ENCODE results near the gene GOLT1A.
"Not testable (repeated sequence)": the region's sequence is repeated elsewhere in the genome, so short reads cannot be mapped to it uniquely, and the experiment has no call there.

GOLT1A gene

DNA sequence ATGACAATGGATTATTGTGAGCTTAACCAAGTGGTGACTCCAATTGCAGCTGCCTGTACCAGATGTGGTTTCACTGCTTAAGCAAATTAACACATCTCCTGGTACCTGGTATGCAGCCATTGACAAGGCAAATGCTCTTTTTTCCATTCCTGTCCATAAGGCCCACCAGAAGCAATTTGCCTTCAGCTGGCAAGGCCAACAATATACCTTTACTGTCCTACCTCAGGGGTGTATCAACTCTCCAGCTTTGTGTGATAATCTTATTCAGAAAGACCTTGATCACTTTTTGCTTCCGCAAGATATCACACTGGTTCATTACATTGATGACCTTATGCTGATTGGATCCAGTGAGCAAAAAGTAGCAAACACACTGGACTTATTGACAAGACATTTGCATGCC, 23.7 kb upstream of the GOLT1A start:
- not testable (repeated sequence) for H2AFZ ChIP-seq (ENCODE audit: low read length); H3K4me2 ChIP-seq (ENCODE audit: low read length); H3K9me3 ChIP-seq (ENCODE audit: low read length); H3K9ac ChIP-seq (ENCODE audit: low read length); H4K20me1 ChIP-seq (ENCODE audit: insufficient read depth, low read length); H3F3A ChIP-seq (ENCODE audit: insufficient read depth, low read length); H3K36me3 ChIP-seq (ENCODE audit: insufficient read depth, low read length); H3K27ac ChIP-seq (ENCODE audit: low read depth, low read length, poor library complexity, severe bottlenecking); H3K79me2 ChIP-seq (ENCODE audit: insufficient read depth, low read length); H3K27me3 ChIP-seq (ENCODE audit: insufficient read depth, low read length); H3K4me3 ChIP-seq (ENCODE audit: low read depth, low read length, poor library complexity, severe bottlenecking); H3K9me2 ChIP-seq (ENCODE audit: low read depth, low read length); H3K4me1 ChIP-seq (ENCODE audit: insufficient read depth, low read length, severe bottlenecking)

- no peaks in the 10 kb centered on the region for H4K20me1 ChIP-seq (ENCODE audit: insufficient read depth, low read length)
- H2AFZ ChIP-seq (ENCODE audit: low read length) = no peak overlapping the region
- H3K4me1 ChIP-seq (ENCODE audit: insufficient read depth, low read length, severe bottlenecking) = no peaks in the 10 kb centered on the region
- no peak overlapping the region for H3K4me2 ChIP-seq (ENCODE audit: low read length)
- H3K36me3 ChIP-seq (ENCODE audit: insufficient read depth, low read length) = no peaks in the 10 kb centered on the region
- H3K79me2 ChIP-seq (ENCODE audit: insufficient read depth, low read length) = no peaks in the 10 kb centered on the region
- H3K27ac ChIP-seq (ENCODE audit: low read depth, low read length, poor library complexity, severe bottlenecking) = no peak overlapping the region
- no peaks in the 10 kb centered on the region for H3K9me2 ChIP-seq (ENCODE audit: low read depth, low read length)
- no peaks in the 10 kb centered on the region for H3F3A ChIP-seq (ENCODE audit: insufficient read depth, low read length)
- no peaks in the 10 kb centered on the region for H3K9me3 ChIP-seq (ENCODE audit: low read length)
- TF ChIP-seq, protein P1, sequence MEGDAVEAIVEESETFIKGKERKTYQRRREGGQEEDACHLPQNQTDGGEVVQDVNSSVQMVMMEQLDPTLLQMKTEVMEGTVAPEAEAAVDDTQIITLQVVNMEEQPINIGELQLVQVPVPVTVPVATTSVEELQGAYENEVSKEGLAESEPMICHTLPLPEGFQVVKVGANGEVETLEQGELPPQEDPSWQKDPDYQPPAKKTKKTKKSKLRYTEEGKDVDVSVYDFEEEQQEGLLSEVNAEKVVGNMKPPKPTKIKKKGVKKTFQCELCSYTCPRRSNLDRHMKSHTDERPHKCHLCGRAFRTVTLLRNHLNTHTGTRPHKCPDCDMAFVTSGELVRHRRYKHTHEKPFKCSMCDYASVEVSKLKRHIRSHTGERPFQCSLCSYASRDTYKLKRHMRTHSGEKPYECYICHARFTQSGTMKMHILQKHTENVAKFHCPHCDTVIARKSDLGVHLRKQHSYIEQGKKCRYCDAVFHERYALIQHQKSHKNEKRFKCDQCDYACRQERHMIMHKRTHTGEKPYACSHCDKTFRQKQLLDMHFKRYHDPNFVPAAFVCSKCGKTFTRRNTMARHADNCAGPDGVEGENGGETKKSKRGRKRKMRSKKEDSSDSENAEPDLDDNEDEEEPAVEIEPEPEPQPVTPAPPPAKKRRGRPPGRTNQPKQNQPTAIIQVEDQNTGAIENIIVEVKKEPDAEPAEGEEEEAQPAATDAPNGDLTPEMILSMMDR (IDR thresholded peaks at IDR 0.05; ENCODE audit: low read length) = no peak
- no peak for TF ChIP-seq EZH2 (IDR thresholded peaks at IDR 0.05; ENCODE audit: borderline replicate concordance, low read length)
- H3K27me3 ChIP-seq (ENCODE audit: insufficient read depth, low read length) = no peaks in the 10 kb centered on the region
- H3K9ac ChIP-seq (ENCODE audit: low read length) = no peak overlapping the region
- H3K4me3 ChIP-seq (ENCODE audit: low read depth, low read length, poor library complexity, severe bottlenecking) = no peak overlapping the region
Observed at GRCh38 chr1:204232526-204232925, 18.7 kb upstream of the GOLT1A start.

DNA sequence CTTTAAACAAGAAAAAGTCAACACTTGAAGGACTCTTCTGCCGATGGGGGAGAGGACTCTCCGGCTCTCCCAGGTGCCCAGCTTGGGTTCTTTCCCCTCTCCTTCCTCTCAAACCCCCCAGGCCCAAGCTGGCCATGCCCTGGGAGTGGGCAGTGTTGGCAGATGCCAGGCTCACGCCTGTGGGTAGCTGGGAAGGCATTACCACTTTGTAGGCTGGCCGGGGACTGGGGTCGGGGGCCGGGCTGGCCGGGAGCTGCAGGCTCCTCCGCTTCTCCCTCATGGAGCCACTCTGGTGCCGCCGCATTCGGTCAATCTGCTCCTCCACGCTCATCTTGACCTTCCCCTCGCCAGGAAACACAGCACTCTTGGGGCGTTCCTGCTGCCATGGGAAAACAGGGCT, 16.4 kb upstream of the GOLT1A start:
- H3K27me3 ChIP-seq (ENCODE audit: insufficient read depth, low read length) = 0 out of 2 replicates have a peak, but pooled peaks cover 6% of the 10 kb centered on the region
- H3K79me2 ChIP-seq (ENCODE audit: insufficient read depth, low read length) = no peaks in the 10 kb centered on the region
- H3K27ac ChIP-seq (ENCODE audit: low read depth, low read length, poor library complexity, severe bottlenecking) = no peak overlapping the region
- H3K4me1 ChIP-seq (ENCODE audit: insufficient read depth, low read length, severe bottlenecking) = no peaks in the 10 kb centered on the region
- TF ChIP-seq, protein P1 (IDR thresholded peaks at IDR 0.05; ENCODE audit: low read length) = no peak
- no peak for TF ChIP-seq EZH2 (IDR thresholded peaks at IDR 0.05; ENCODE audit: borderline replicate concordance, low read length)
- H3F3A ChIP-seq (ENCODE audit: insufficient read depth, low read length) = no peaks in the 10 kb centered on the region
- no peak overlapping the region for H3K4me2 ChIP-seq (ENCODE audit: low read length)
- no peak overlapping the region for H3K4me3 ChIP-seq (ENCODE audit: low read depth, low read length, poor library complexity, severe bottlenecking)
- H3K9me3 ChIP-seq (ENCODE audit: low read length) = no peaks in the 10 kb centered on the region
- no peak overlapping the region for H2AFZ ChIP-seq (ENCODE audit: low read length)
- H3K9ac ChIP-seq (ENCODE audit: low read length) = no peak overlapping the region
- no peaks in the 10 kb centered on the region for H3K36me3 ChIP-seq (ENCODE audit: insufficient read depth, low read length)
- no peaks in the 10 kb centered on the region for H3K9me2 ChIP-seq (ENCODE audit: low read depth, low read length)
- H4K20me1 ChIP-seq (ENCODE audit: insufficient read depth, low read length) = no peaks in the 10 kb centered on the region

GRCh38 chr1:204228896-204229295, 15.1 kb upstream of the GOLT1A start:
- Histone ChIP-seq H3K9me3 (ENCODE audit: low read length) (no peaks in the 10 kb centered on the region), H3K79me2 (ENCODE audit: insufficient read depth, low read length) (no peaks in the 10 kb centered on the region), H3K36me3 (ENCODE audit: insufficient read depth, low read length) (no peaks in the 10 kb centered on the region), H2AFZ (ENCODE audit: low read length) (no peak overlapping the region), H4K20me1 (ENCODE audit: insufficient read depth, low read length) (no peaks in the 10 kb centered on the region), H3K4me2 (ENCODE audit: low read length) (no peak overlapping the region), H3K4me3 (ENCODE audit: low read depth, low read length, poor library complexity, severe bottlenecking) (no peak overlapping the region), H3K27me3 (ENCODE audit: insufficient read depth, low read length) (0 out of 2 replicates have a peak, but pooled peaks cover 6% of the 10 kb centered on the region), H3K27ac (ENCODE audit: low read depth, low read length, poor library complexity, severe bottlenecking) (no peak overlapping the region), H3K4me1 (ENCODE audit: insufficient read depth, low read length, severe bottlenecking) (no peaks in the 10 kb centered on the region), H3F3A (ENCODE audit: insufficient read depth, low read length) (no peaks in the 10 kb centered on the region), H3K9ac (ENCODE audit: low read length) (no peak overlapping the region), H3K9me2 (ENCODE audit: low read depth, low read length) (no peaks in the 10 kb centered on the region)
- no peak for TF ChIP-seq EZH2 (IDR thresholded peaks at IDR 0.05; ENCODE audit: borderline replicate concordance, low read length)
